ENCODE results near the gene NPC2. TPM values are rescaled to one million over a fixed set of nuclear protein-coding genes. Genes with fewer than 3 reads are reported as not detected.
"Not testable (repeated sequence)": the region's sequence is repeated elsewhere in the genome, so short reads cannot be mapped to it uniquely, and the experiment has no call there.

Gene NPC2
- total and polyA plus RNA-seq, 5 donors = 116 to 170 (median 121) TPM

- intact Hi-C loops (cut with DNase I) = no loop called here
- WGBS = 88% methylated on average over 3 of the region's 3 CpGs
- no peaks in the 10 kb centered on the region for H3K9me3 ChIP-seq (ENCODE audit: control insufficient read depth, low read length)
- no peaks in the 10 kb centered on the region for H3K27me3 ChIP-seq (ENCODE audit: control insufficient read depth, insufficient read depth)
- H3K27ac ChIP-seq (ENCODE audit: low read length) = no peak overlapping the region
- ATAC-seq (no peak), DNase-seq (no peak)
- H3K4me1 ChIP-seq (ENCODE audit: control insufficient read depth, insufficient read depth, low read length) = no peaks in the 10 kb centered on the region
- H3K4me3 ChIP-seq (ENCODE audit: low read length) = no peak overlapping the region
Observed at GRCh38 chr14:74464785-74465184, 28.3 kb downstream of the NPC2 start.

DNA sequence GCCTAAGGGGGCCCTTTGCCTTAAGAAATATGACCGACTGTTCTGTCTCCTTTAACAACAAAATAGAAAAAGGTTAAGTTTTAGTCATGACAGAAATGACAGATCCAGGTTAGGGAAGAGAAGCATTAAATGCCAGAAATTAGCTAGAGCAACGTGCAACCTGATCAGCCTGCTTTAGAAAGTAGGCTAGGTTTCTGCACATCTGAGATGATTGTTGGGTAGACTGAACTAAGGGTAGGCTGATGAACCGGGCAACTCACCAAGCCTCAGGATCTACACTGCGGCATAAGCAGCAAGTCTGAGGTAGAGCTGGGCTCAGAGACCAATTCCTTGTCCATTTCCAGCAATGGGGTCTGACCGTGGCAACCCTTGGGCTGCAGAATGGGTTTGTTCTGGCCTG lies 29.4 kb downstream of the NPC2 start:
- ATAC-seq = no peak
- WGBS = 91% methylated on average over 5 of the region's 5 CpGs
- no peaks in the 10 kb centered on the region for H3K4me1 ChIP-seq (ENCODE audit: control insufficient read depth, insufficient read depth, low read length)
- no peaks in the 10 kb centered on the region for H3K9me3 ChIP-seq (ENCODE audit: control insufficient read depth, low read length)
- no peak for DNase-seq
- no peak overlapping the region for H3K27ac ChIP-seq (ENCODE audit: low read length)
- intact Hi-C loops (cut with DNase I) = no loop called here
- no peak overlapping the region for H3K4me3 ChIP-seq (ENCODE audit: low read length)
- H3K27me3 ChIP-seq (ENCODE audit: control insufficient read depth, insufficient read depth) = no peaks in the 10 kb centered on the region

GRCh38 chr14:74462993-74463392 lies 30.1 kb downstream of the NPC2 start:
- Histone ChIP-seq H3K27ac (ENCODE audit: low read length) (no peak overlapping the region), H3K27me3 (ENCODE audit: control insufficient read depth, insufficient read depth) (no peaks in the 10 kb centered on the region), H3K4me1 (ENCODE audit: control insufficient read depth, insufficient read depth, low read length) (no peaks in the 10 kb centered on the region), H3K9me3 (ENCODE audit: control insufficient read depth, low read length) (no peaks in the 10 kb centered on the region), H3K4me3 (ENCODE audit: low read length) (no peak overlapping the region)
- intact Hi-C loops (cut with DNase I) = no loop called here
- DNase-seq (no peak), ATAC-seq (no peak)
- WGBS = 98% methylated on average over 3 of the region's 3 CpGs

DNA sequence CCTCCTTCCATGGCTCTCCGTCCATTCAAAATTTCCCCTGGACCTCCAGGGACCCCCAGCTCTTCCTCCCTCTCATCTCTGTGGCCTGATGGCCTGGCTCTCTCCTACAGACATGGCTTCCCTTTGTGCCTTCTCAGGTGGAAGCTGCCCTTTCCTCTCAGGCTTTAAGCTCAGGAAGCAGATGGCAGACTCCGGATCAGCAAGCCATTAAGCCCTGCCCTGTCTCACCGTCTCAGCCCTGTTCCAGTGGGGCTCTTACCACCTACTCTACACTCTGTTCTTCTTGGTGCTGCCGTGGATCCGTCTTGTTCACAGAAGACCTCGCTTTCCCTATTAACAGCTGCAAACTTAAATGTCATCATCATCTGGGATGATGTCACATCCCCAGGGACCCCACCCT lies 33.1 kb downstream of the NPC2 start:
- DNase-seq = no peak
- intact Hi-C loops (cut with DNase I) = no loop called here
- Histone ChIP-seq H3K27ac (ENCODE audit: low read length) (no peak overlapping the region), H3K27me3 (ENCODE audit: control insufficient read depth, insufficient read depth) (no peaks in the 10 kb centered on the region), H3K4me3 (ENCODE audit: low read length) (no peak overlapping the region), H3K4me1 (ENCODE audit: control insufficient read depth, insufficient read depth, low read length) (no peaks in the 10 kb centered on the region), H3K9me3 (ENCODE audit: control insufficient read depth, low read length) (no peaks in the 10 kb centered on the region)
- ATAC-seq = no peak
- 76% methylated on average over 6 of the region's 6 CpGs for WGBS

DNA sequence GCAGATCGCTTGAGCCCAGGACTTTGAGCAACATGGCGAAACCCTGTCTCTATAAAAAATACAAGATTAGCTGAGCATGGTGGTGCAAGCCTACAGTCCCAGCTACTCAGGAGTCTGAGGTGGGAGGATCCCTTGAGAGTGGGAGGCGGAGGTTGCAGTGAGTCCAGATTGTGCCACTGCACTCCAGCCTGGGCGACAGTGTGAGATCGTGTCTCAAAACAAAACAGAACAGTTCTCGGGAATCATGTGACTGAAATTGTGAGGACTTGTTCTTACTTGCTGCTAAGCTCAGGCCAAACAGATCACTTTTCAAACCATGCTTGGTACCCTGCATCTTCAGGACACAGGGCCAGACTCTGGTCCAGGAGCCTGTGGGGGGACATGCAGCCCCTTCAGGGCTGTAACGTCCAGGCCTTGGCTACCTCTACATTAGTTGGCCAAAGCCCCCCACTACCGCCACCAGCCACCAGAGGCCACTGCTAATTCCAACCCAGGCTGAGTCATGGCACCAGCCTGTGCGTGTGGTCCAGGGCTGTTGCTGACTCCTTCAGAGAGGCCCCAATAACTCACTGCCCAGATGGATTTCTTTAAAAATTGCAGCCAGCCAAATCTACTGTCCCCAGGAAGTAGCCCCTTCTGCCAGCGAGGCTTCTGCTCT lies 33.7 kb downstream of the NPC2 start:
- DNase-seq = peak in 1 of 3 donors; percentile 56
- WGBS = 72% methylated on average over 10 of the region's 10 CpGs

GRCh38 chr14:74457565-74457895 lies 35.6 kb downstream of the NPC2 start:
- DNase-seq = no peak
- 76% methylated on average over 4 of the region's 4 CpGs for WGBS
- ATAC-seq = no peak
- Histone ChIP-seq H3K9me3 (ENCODE audit: control insufficient read depth, low read length) (no peaks in the 10 kb centered on the region), H3K27me3 (ENCODE audit: control insufficient read depth, insufficient read depth) (no peaks in the 10 kb centered on the region), H3K27ac (ENCODE audit: low read length) (no peak overlapping the region), H3K4me3 (ENCODE audit: low read length) (no peak overlapping the region), H3K4me1 (ENCODE audit: control insufficient read depth, insufficient read depth, low read length) (no peaks in the 10 kb centered on the region)
- intact Hi-C loops (cut with DNase I) = no loop called here

More for the DNA sequence above, 33.7 kb downstream of the NPC2 start:
- H3K4me3 ChIP-seq (ENCODE audit: low read length) = no peak overlapping the region
- H3K27me3 ChIP-seq (ENCODE audit: control insufficient read depth, insufficient read depth) = no peaks in the 10 kb centered on the region
- intact Hi-C loops (cut with DNase I) = no loop called here
- ATAC-seq = peak; percentile 60 to 64
- no peak overlapping the region for H3K27ac ChIP-seq (ENCODE audit: low read length)
- no peaks in the 10 kb centered on the region for H3K4me1 ChIP-seq (ENCODE audit: control insufficient read depth, insufficient read depth, low read length)
- no peaks in the 10 kb centered on the region for H3K9me3 ChIP-seq (ENCODE audit: control insufficient read depth, low read length)

DNA sequence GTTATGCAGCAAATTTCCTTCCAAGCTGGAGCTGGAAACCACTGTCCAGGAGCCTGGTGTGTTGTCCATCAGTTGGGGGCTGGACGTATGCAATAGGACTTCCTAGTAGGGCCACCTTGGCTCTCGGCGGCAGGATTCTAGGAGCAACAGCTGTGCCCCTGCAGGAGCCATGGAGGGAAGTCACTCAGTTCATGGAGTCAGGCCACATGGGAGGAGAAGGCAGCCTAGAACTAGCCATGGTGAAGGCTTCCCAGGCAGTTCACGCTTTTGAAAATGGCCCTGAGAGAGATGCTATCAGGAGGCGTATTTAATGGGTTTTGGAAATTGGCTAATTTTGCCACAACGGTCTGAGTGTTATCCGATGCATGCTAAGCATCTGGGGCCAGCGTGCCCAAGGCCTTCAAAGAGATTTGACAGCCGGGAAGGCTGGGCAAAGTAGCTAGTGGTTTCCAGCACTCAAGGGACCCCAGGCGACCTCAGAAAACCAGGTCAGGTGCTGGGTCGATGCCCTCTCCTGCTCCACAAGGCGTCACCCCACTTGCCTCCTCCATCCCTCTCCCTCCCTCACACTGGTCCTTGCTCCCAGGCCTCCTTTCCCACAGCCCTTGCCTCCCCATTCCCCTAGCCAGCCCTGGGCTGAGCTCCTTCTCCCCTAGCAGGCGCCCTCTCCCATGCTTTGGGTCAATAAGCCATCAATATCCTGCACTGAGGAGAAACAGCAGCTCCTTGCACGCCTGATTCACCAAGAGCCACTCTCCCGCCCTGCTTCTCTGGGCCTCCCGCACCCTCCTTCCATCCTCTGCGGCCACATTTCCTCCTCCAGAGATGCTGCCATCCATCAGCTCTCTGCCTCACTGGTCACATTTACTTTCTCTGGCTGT lies 36.2 kb downstream of the NPC2 start:
- H3K27ac ChIP-seq (ENCODE audit: low read length) = no peak overlapping the region
- no peaks in the 10 kb centered on the region for H3K9me3 ChIP-seq (ENCODE audit: control insufficient read depth, low read length)
- WGBS = 78% methylated on average over 17 of the region's 17 CpGs
- DNase-seq (no peak), ATAC-seq (no peak)
- no peak overlapping the region for H3K4me3 ChIP-seq (ENCODE audit: low read length)
- intact Hi-C loops (cut with DNase I) = no loop called here
- H3K4me1 ChIP-seq (ENCODE audit: control insufficient read depth, insufficient read depth, low read length) = no peaks in the 10 kb centered on the region
- H3K27me3 ChIP-seq (ENCODE audit: control insufficient read depth, insufficient read depth) = no peaks in the 10 kb centered on the region

GRCh38 chr14:74454397-74454796 lies 38.7 kb downstream of the NPC2 start:
- H3K4me1 ChIP-seq (ENCODE audit: control insufficient read depth, insufficient read depth, low read length); H3K4me3 ChIP-seq (ENCODE audit: low read length); DNase-seq; H3K27me3 ChIP-seq (ENCODE audit: control insufficient read depth, insufficient read depth); H3K9me3 ChIP-seq (ENCODE audit: control insufficient read depth, low read length); H3K27ac ChIP-seq (ENCODE audit: low read length); ATAC-seq; intact Hi-C loops (cut with DNase I): not testable (repeated sequence)
- 73% methylated on average over 5 of the region's 5 CpGs for WGBS

DNA sequence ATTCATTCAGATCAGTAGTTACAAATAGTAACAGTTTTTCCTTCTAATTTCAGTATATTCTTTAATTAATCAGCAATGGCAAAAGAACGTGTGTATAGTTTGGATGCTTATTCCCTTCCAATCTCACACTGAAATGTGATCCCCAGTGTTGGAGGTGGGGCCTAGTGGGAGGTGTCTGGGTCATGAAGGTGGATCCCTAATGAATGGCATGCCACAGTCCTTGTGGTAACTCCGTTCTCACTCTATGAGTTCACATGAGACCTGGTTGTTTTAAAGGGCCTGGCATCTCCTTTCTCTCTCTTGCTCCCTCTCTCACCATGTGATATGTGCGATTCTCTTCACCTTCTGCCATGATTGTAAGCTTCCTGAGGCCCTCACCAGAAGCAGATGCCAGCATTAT lies 48.2 kb downstream of the NPC2 start:
- Histone ChIP-seq H3K4me3 (ENCODE audit: low read length) (no peak overlapping the region), H3K27ac (ENCODE audit: low read length) (no peak overlapping the region), H3K9me3 (ENCODE audit: control insufficient read depth, low read length) (no peaks in the 10 kb centered on the region), H3K27me3 (ENCODE audit: control insufficient read depth, insufficient read depth) (no peaks in the 10 kb centered on the region), H3K4me1 (ENCODE audit: control insufficient read depth, insufficient read depth, low read length) (no peaks in the 10 kb centered on the region)
- intact Hi-C loops (cut with DNase I) = no loop called here
- WGBS = 36% methylated on average over 3 of the region's 3 CpGs
- ATAC-seq = no peak
- DNase-seq = no peak

- intact Hi-C loops (cut with DNase I) = no loop called here
- no peaks in the 10 kb centered on the region for H3K4me1 ChIP-seq (ENCODE audit: control insufficient read depth, insufficient read depth, low read length)
- no peak for ATAC-seq
- no peak for DNase-seq
- H3K27ac ChIP-seq (ENCODE audit: low read length) = no peak overlapping the region
- H3K27me3 ChIP-seq (ENCODE audit: control insufficient read depth, insufficient read depth) = no peaks in the 10 kb centered on the region
- H3K9me3 ChIP-seq (ENCODE audit: control insufficient read depth, low read length) = no peaks in the 10 kb centered on the region
- H3K4me3 ChIP-seq (ENCODE audit: low read length) = no peak overlapping the region
Observed at GRCh38 chr14:74442757-74443156, 50.3 kb downstream of the NPC2 start.

DNA sequence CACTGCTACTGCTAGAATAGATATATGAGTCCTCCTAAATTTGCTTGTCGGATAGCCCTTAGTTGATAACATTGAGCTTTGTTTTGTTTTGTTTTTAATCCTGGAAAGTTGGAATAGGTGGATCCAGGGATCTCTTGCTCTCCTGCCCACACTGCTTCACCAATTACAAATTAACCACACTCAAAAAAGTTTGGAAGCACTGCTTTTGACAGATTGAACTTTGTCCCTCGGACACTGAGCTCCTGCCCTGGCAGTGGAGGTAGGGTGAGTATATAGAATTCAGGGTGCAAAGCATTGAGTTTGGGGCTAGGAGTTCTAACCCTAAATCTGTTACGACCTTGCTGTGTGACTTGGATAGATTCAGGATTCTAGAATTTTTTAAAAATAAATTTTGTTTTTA lies 52.0 kb downstream of the NPC2 start:
- WGBS = 73% methylated on average over 3 of the region's 3 CpGs
- H3K4me1 ChIP-seq (ENCODE audit: control insufficient read depth, insufficient read depth, low read length) = no peaks in the 10 kb centered on the region
- intact Hi-C loops (cut with DNase I) = no loop called here
- H3K27ac ChIP-seq (ENCODE audit: low read length) = no peak overlapping the region
- H3K9me3 ChIP-seq (ENCODE audit: control insufficient read depth, low read length) = no peaks in the 10 kb centered on the region
- H3K4me3 ChIP-seq (ENCODE audit: low read length) = no peak overlapping the region
- H3K27me3 ChIP-seq (ENCODE audit: control insufficient read depth, insufficient read depth) = no peaks in the 10 kb centered on the region
- DNase-seq (no peak), ATAC-seq (no peak)

All from right cardiac atrium (tissue), 5 donors.